ENCODE measurements around the gene CELA2A. TPM values are rescaled to one million over a fixed set of nuclear protein-coding genes. Genes with fewer than 3 reads are reported as not detected.

CELA2A gene
- total RNA-seq, 1 donor from 2014 or later: not detected

DNA sequence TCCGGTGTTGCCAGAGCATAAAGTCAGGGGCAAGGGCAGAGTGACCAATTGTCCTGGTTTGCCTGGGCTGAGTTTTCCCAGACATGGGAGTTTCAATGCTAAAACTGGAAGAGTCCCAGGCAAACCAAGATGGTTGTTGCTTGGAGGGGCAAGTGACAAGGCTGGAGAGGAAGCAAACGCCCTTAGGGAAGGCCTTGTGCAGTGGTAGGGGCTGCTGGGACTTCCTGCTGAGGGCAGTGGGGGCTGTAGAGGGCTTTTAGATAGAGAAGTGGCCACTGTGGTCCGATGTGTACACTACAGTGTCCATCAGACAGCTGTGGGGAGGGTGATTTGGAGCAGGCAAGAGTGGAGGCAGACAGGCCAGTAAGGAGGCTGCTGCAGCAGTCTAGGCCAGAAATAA, 7.0 kb upstream of the CELA2A start:
- no peaks in the 10 kb centered on the region for H3K9me3 ChIP-seq
- no peaks in the 10 kb centered on the region for H3K4me1 ChIP-seq
- DNase-seq (no peak), ATAC-seq (no peak)
- no peak for TF ChIP-seq CTCF (IDR thresholded peaks at IDR 0.05)
- H3K36me3 ChIP-seq: no peaks in the 10 kb centered on the region
- H3K27ac ChIP-seq: no peak overlapping the region
- no peak overlapping the region for H3K4me3 ChIP-seq
- intact Hi-C loops (cut with DNase I): no loop called here
- no peaks in the 10 kb centered on the region for H3K27me3 ChIP-seq

- Histone ChIP-seq H3K4me3 (no peak overlapping the region), H3K9me3 (no peaks in the 10 kb centered on the region), H3K4me1 (no peaks in the 10 kb centered on the region), H3K36me3 (no peaks in the 10 kb centered on the region), H3K27me3 (no peaks in the 10 kb centered on the region), H3K27ac (no peak overlapping the region)
- DNase-seq (no peak), ATAC-seq (no peak)
- intact Hi-C loops (cut with DNase I): no loop called here
- no peak for TF ChIP-seq CTCF (IDR thresholded peaks at IDR 0.05)
Measured at GRCh38 chr1:15451014-15451722, 5.4 kb upstream of the CELA2A start.

GRCh38 chr1:15452216-15452615, 4.3 kb upstream of the CELA2A start:
- intact Hi-C loops (cut with DNase I): no loop called here
- no peaks in the 10 kb centered on the region for H3K36me3 ChIP-seq
- no peak overlapping the region for H3K27ac ChIP-seq
- no peaks in the 10 kb centered on the region for H3K9me3 ChIP-seq
- no peaks in the 10 kb centered on the region for H3K4me1 ChIP-seq
- no peaks in the 10 kb centered on the region for H3K27me3 ChIP-seq
- DNase-seq (no peak), ATAC-seq (no peak)
- no peak for TF ChIP-seq CTCF (IDR thresholded peaks at IDR 0.05)
- H3K4me3 ChIP-seq: no peak overlapping the region

DNA sequence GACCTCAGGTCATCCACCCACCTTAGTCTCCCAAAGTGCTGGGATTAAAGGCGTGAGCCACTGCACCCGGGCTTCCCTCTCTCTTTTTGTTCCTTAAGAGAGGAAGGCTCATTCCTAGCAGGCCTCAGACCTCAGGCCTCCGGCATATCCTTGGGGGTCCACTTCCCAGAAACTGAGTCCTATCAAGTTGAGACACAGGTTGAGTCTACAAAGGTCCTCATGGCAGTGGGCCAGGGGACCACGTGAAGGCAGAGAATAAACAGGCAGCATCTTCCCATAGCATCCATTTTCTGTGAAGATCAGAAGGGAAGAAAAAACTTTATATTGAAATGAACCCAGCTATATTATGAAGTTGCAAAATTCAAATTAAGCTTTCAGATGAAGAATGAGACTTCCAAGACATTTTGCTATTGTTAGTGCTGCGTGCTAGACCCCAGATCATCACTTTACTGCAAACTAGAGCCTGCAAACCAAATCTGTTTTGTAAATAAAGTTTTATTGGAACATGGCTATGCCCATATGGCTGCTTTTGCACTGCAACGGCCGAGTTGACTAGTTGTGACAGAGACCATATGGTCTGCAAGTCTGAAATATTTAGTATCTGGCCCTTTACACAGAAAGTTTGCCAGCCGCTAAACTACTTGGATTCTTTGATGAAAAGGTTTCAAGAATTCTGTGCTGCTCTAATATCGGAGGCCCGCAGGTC, 3.5 kb upstream of the CELA2A start:
- ATAC-seq (no peak), DNase-seq (no peak)
- Histone ChIP-seq H3K27ac (no peak overlapping the region), H3K9me3 (no peaks in the 10 kb centered on the region), H3K27me3 (no peaks in the 10 kb centered on the region), H3K4me1 (no peaks in the 10 kb centered on the region), H3K4me3 (no peak overlapping the region), H3K36me3 (no peaks in the 10 kb centered on the region)
- intact Hi-C loops (cut with DNase I): no loop called here
- TF ChIP-seq CTCF (IDR thresholded peaks at IDR 0.05): no peak

DNA sequence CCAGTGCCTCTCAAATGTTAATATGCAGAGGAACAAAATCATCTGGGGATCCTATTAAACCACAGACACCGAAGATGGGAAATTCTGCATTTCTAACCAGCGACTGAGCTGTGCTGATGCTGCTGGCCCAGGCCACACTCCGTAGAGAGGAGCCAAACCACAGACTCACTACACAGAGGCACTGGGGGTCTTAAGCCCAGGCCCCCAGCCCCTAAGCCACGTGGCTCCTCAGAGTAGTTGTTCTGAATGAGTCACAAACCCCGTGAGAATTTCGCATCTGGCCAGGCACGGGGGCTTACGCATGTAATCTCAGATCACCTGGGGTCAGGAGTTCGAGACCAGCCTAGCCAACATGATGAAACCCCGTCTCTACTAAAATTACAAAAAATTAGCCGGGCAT, 2.8 kb upstream of the CELA2A start:
- no peaks in the 10 kb centered on the region for H3K27me3 ChIP-seq
- no peak for DNase-seq
- no peaks in the 10 kb centered on the region for H3K9me3 ChIP-seq
- TF ChIP-seq CTCF (IDR thresholded peaks at IDR 0.05): no peak
- H3K36me3 ChIP-seq: no peaks in the 10 kb centered on the region
- H3K4me1 ChIP-seq: no peaks in the 10 kb centered on the region
- no peak overlapping the region for H3K4me3 ChIP-seq
- H3K27ac ChIP-seq: no peak overlapping the region
- intact Hi-C loops (cut with DNase I): no loop called here
- ATAC-seq: no peak
